MCF 10A (cell line): ENCODE measurements around the gene CLCA2. TPM values are rescaled to one million over a fixed set of nuclear protein-coding genes. Genes with fewer than 3 reads are reported as not detected.

Experiments used
- BruUV-seq: library from RNA; stranded (reverse); fragments of 400-500 nt; replicated peaks from 2 replicates; lab custom pipeline; 2021; lab: Mats Ljungman, UMichigan
- CTCF ChIA-PET: fragments of 300-600 bp; sonication (Branson Sonifier 250); formaldehyde crosslinking; extraction: SDS; loops from one replicate; lab custom pipeline; 2021; ENCODE audit warnings: antibody characterized with exemption, inconsistent platforms; lab: Yijun Ruan, JAX
- POLR2A ChIA-PET: fragments of 300-600, 350-650 bp; sonication (Branson Sonifier 250); formaldehyde crosslinking; extraction: SDS; loops from one replicate; lab custom pipeline; 2020; ENCODE audit warnings: antibody characterized with exemption, inconsistent platforms; lab: Yijun Ruan, JAX
- DNase-seq: peaks from one replicate; pipeline ENCODE4 v3.0.0-alpha.2; 2018; ENCODE audit not compliant: unreplicated experiment
- H3K27ac Mint-ChIP-seq: one replicate; pipeline ENCODE4 v1.8.0; 2022; ENCODE audit warnings: mild to moderate bottlenecking, low read depth, mixed read lengths; ENCODE audit not compliant: unreplicated experiment
- H3K27me3 Mint-ChIP-seq: one replicate; pipeline ENCODE4 v1.8.0; 2022; ENCODE audit warnings: mixed read lengths; ENCODE audit not compliant: insufficient read depth, unreplicated experiment
- H3K36me3 Mint-ChIP-seq: one replicate; pipeline ENCODE4 v1.8.0; 2022; ENCODE audit warnings: mild to moderate bottlenecking, moderate library complexity, mixed read lengths; ENCODE audit not compliant: insufficient read depth, unreplicated experiment
- H3K4me1 Mint-ChIP-seq: one replicate; pipeline ENCODE4 v1.8.0; 2022; ENCODE audit warnings: mixed read lengths; ENCODE audit not compliant: insufficient read depth, unreplicated experiment
- H3K4me3 Mint-ChIP-seq: one replicate; pipeline ENCODE4 v1.8.0; 2022; ENCODE audit warnings: mild to moderate bottlenecking, moderate library complexity, mixed read lengths; ENCODE audit not compliant: unreplicated experiment
- H3K9me3 Mint-ChIP-seq: one replicate; pipeline ENCODE4 v1.8.0; 2022; ENCODE audit warnings: mixed read lengths; ENCODE audit not compliant: unreplicated experiment
- CTCF ChIP-seq: fragments of 200-600 bp; IDR thresholded peaks from one replicate; pipeline ENCODE4 v1.8.0; 2022; ENCODE audit warnings: antibody characterized with exemption, mild to moderate bottlenecking; ENCODE audit not compliant: unreplicated experiment
- intact Hi-C: fragments of 100-400 bp; cut with micrococcal nuclease; formaldehyde crosslinking; loops from 2 replicates; pipeline ENCODE4 v1.14.1; 2022
- total RNA-seq: library from RNA; stranded (reverse); gene quantifications from 2 replicates; pipeline ENCODE4 v1.2.3, GENCODE V29; 2022

The CLCA2 gene
- total RNA-seq, 1 experiment from 2014 or later: 113 TPM

- CTCF ChIA-PET: interaction anchor here (3.2 to 4.7 kb wide), 2 partner anchors 30 kb away, joined by 21 to 77 read pairs; no protein-coding TSS in a partner anchor
- intact Hi-C loops: loop anchor here (10.0 kb wide), 1 partner anchor 214 kb away; no protein-coding TSS in a partner anchor
Observed at GRCh38 chr1:86471291-86471690, 47.3 kb downstream of the CLCA2 start.

GRCh38 chr1:86472152-86472551 lies 48.2 kb downstream of the CLCA2 start:
- intact Hi-C loops: loop anchor here (10.0 kb wide), 1 partner anchor 213 kb away; no protein-coding TSS in a partner anchor
- no peak for DNase-seq
- Mint-ChIP-seq H3K4me3 (no peak overlapping the region), H3K4me1 (no peaks in the 10 kb centered on the region), H3K36me3 (no peaks in the 10 kb centered on the region), H3K27me3 (no peaks in the 10 kb centered on the region), H3K9me3 (no peaks in the 10 kb centered on the region), H3K27ac (no peak overlapping the region)
- no peak for TF ChIP-seq CTCF
- CTCF ChIA-PET: interaction anchor here (0.6 to 4.7 kb wide), 11 partner anchors 9 to 613 kb away, joined by 3 to 77 read pairs (median 3); no protein-coding TSS in a partner anchor
- POLR2A ChIA-PET: interaction anchor here (0.7 kb wide), 1 partner anchor 245 kb away, joined by 3 read pairs; no protein-coding TSS in a partner anchor
- BruUV-seq: no TSS peak

More at GRCh38 chr1:86471291-86471690, 47.3 kb downstream of the CLCA2 start:
- Mint-ChIP-seq H3K4me1 (no peaks in the 10 kb centered on the region), H3K9me3 (no peaks in the 10 kb centered on the region), H3K4me3 (no peak overlapping the region), H3K27ac (no peak overlapping the region), H3K27me3 (no peaks in the 10 kb centered on the region), H3K36me3 (no peaks in the 10 kb centered on the region)
- POLR2A ChIA-PET: no interaction called here
- no peak for TF ChIP-seq CTCF
- no peak for DNase-seq
- BruUV-seq: no TSS peak

- no peak overlapping the region for H3K27ac Mint-ChIP-seq
- no peak for DNase-seq
- TF ChIP-seq CTCF: no peak
- H3K4me3 Mint-ChIP-seq: no peak overlapping the region
- CTCF ChIA-PET: interaction anchor here (0.6 to 4.7 kb wide), 25 partner anchors 9 to 612 kb away, joined by 3 to 77 read pairs (median 4); no protein-coding TSS in a partner anchor
- H3K4me1 Mint-ChIP-seq: no peaks in the 10 kb centered on the region
- BruUV-seq: no TSS peak
- no peaks in the 10 kb centered on the region for H3K27me3 Mint-ChIP-seq
- H3K36me3 Mint-ChIP-seq: no peaks in the 10 kb centered on the region
- intact Hi-C loops: loop anchor here (10.0 kb wide), 1 partner anchor 212 kb away; no protein-coding TSS in a partner anchor
- no peaks in the 10 kb centered on the region for H3K9me3 Mint-ChIP-seq
- POLR2A ChIA-PET: interaction anchor here (0.7 to 1.5 kb wide), 2 partner anchors 49 to 244 kb away, joined by 3 read pairs; partner anchors contain the start of gene CLCA2
Observed at GRCh38 chr1:86472767-86473166, 48.8 kb downstream of the CLCA2 start.

GRCh38 chr1:86477256-86477655 lies 53.3 kb downstream of the CLCA2 start:
- H3K9me3 Mint-ChIP-seq: no peaks in the 10 kb centered on the region
- no peaks in the 10 kb centered on the region for H3K36me3 Mint-ChIP-seq
- no peaks in the 10 kb centered on the region for H3K4me1 Mint-ChIP-seq
- CTCF ChIA-PET: interaction anchor here (0.7 kb wide), 1 partner anchor 97 kb away, joined by 3 read pairs; no protein-coding TSS in a partner anchor
- no peak for TF ChIP-seq CTCF
- no peak for DNase-seq
- no TSS peak for BruUV-seq
- POLR2A ChIA-PET: no interaction called here
- no peak overlapping the region for H3K4me3 Mint-ChIP-seq
- H3K27me3 Mint-ChIP-seq: no peaks in the 10 kb centered on the region
- no peak overlapping the region for H3K27ac Mint-ChIP-seq
- intact Hi-C loops: loop anchor here (10.0 kb wide), 1 partner anchor 208 kb away; no protein-coding TSS in a partner anchor
